GM20431 (cell line): Measurements from ENCODE around the gene GRID2IP.

Source experiments
- in situ Hi-C: fragments of 300-500 bp; cut with MseI, MboI; formaldehyde crosslinking; loops from one replicate; pipeline ENCODE4 v1.15.0; 2020; ENCODE audit warnings: low sequenced_read_pairs; ENCODE audit not compliant: unreplicated experiment

GRID2IP gene

DNA sequence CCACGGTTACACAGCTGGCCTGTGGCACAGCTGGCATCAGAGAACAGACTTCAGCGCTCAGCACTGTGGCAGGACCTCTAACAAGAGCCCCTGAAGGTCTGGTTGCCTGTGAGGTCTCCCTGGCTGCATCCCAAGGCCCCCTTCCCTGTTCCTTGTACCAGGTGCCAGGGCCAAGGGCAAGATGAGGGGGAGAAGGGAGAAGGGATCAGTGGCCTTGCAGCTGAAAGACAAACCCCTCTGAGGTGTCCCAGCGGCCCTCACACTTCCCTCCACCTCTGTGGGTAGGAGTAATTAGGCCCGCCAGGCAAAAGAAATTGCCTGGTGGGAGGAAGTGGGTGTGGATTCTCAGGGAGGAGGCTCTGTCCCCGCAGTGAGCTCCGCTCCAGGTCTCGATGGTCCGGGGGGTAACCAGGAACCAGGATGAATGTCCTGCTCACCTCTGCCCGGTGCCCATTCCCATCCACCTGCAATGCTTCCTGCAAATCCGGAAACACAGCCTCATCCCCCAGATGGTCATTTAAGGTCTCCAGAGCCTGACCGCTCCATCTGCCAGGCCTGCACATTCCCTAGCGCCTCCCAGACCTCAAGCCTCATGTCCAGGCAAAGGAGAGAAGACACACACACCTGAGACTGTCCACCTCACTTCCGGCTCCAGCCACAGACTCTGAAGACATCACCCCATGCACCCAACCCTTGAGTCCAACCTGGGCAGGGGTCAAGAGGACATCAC, 22.7 kb downstream of the GRID2IP start:
- in situ Hi-C loops: no loop called here

DNA sequence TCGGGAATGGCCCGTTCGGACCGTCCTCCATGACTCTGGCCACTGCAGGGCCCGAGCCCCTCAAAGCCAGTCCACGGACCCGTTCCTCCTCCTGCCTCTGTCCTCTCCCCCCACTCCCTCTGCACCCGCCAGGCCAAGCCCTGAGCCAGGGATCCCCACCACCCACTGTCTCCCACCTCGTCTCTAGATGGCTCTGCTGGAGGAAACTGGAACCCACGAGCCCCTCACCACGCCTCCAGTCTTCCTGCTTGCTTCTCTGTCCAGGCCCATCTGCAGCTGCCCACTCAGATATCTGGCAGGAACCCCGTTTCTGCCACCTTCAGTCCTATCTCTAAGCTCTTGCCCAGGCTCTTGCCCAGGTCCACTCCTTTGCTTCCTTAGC, 24.3 kb downstream of the GRID2IP start:
- in situ Hi-C loops: no loop called here

DNA sequence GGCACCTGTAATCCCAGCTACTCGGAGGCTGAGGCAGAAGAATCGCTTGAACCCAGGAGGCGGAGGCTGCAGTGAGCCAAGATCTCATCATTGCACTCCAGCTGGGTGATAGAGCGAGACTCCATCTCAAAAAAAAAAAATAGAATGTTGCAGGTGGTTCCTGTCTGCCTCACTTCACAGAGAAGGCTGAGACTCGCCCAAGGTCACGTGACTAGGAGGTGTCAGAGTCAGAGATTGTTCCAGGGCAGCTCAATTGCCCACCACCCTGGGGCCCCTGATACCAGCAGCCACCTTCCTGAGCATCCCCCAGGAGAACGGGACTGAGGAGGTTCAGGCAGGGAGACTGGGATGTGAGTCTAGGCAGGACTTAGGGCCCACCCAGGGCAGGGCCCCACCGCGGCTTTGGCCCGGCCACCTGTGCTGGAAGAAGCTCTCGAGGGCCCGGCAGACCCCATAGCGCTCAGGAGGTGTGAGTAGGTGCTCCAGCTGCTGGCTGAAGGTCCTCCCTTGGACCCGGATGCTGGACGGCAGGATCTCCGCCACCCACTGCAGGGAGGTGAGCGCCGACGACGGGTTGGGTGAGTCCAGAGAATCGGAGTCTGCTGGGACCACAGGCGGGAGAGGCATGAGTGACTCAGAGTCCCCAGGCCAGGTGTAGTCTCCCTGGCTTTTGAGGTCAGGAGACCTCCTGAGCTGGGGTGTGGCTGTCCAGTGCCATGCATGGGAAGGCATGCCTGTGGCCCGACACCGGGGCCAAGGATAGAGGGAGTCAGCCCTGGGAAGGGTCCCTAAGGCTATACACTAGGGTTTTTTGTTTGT, 30.9 kb downstream of the GRID2IP start:
- in situ Hi-C loops: no loop called here

DNA sequence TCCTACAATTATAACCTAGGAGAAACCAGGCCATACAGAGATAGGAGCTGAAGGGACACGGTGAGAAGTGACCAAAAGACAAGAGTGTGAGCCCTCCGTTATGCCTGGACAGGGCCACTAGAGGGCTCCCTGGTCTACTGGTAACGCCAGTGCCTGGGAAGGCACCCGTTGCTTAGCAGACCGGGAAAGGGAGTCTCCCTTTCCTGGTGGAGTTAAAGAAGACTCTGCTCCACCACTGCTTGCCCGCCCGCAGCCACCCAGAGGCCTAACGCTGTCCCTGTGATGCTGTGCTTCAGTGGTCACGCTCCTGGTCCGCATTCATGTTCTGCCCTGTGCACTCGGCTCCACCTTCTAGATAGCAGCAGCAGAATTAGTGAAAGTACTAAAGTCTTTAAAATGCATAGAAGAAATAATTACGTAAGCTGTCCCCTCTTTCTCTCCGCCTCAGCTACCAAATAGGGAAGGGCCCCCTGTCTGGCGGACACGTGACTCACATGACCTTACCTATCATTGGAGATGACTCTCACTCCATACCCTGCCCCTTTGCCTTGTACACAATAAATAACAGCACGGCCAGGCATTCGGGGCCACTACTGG, 34.8 kb downstream of the GRID2IP start:
- in situ Hi-C loops: no loop called here

DNA sequence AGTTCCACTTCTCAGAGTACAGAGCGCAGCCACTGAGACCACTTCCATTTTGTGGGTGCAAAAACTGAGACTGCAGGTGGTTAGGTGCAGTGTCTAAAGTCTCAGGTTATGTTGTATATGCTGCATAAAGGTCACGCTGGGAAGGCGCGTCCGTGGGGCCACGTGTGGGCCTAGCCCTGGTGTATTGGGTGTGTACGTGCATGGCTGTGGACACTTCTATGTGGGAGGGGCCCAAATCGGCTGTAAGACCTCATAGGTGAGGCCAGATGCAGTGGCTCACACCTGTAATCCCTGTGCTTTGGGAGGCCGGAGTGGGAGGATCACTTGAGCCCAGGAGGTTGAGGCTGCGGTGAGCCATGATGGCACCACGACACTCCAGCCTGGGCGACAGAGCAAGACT, 37.7 kb downstream of the GRID2IP start:
- in situ Hi-C loops: no loop called here

DNA sequence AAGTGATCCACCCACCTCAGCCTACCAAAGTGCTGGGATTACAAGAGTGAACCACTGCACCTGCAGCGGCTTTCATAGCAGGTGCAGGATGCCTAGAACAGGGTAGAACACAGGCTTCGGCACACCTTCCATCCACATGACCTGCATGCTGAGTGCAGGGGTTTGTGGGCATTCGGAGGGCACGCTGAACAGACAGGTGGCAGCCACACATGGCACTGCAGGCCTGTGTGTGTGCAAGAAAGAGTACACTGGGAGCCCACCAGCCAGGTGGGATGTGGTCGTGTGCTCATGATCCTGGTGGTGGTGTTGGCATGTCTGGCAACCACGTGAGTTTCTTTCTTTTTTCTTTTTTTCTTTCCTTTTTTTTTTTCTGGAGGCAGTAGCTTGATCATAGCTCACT, 38.4 kb downstream of the GRID2IP start:
- in situ Hi-C loops: no loop called here

DNA sequence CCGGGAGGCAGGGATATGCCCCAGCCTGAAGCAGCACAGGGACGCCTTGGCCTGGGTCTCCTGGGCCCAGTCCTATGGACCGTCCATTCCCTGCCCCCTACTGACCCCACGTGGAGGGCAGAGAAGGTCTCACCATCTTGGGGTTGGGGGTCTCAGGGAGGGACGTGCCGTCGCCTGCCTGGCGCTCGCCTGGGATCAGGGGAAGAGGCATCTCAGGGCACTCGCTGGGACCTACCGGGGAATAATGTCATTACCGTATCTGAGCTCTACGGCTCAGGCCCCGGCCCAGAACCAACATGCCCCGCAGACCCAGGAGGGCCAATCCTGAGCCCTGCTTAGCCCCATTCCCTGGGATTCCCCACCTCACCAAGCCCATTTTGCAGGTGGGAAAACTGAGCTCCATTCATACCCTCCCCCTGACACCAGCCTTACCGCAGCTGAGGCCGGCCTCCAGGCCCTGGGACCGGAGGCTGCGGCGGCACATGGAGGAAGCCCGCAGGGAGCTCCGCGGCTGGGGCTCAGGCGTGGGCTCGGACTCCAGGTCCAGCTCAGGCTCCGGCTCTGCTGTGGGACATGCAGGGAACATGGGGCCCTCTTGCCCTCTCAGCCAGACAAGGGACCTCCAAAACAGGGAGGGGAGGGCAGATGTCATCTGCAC, 40.7 kb downstream of the GRID2IP start:
- in situ Hi-C loops: no loop called here

DNA sequence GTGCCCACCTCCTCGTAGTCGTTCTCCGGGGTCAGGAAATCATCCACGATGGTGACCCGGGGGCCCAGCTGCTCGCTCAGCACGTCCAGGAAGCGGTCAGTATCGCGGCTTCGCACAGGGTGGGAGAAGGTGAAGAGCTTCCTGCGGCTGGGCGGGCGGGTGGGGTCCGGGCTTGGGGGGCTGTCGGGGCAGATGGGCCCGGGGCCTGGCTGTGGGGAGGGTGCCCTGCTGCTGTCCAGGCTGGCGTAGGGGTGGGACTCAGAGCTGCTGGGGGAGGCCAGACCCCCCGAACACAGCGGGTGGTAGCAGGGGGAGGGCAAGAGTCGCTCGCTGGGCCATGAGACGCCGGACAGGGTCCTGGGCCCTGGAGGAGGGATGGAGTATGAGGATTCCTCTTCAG, 42.3 kb downstream of the GRID2IP start:
- in situ Hi-C loops: no loop called here

DNA sequence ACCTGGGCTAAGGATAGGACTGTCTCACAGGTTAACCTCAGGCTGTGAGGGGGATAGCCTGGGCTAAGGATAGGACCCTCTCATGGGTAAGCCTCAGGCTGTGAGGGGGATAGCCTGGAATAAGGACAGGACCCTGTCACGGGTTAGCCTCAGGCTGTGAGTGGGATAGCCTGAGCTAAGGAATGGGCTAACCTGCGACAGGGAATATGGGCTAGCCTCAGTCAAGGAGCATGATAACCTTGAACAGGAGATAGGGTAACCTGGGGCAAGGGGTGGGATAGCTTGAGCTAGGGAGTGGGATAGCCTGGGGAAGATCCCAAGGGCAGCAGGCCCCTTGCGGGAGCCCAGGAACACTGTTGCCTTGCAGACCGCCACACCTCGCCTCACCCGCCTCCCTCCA, 42.7 kb downstream of the GRID2IP start:
- in situ Hi-C loops: no loop called here

DNA sequence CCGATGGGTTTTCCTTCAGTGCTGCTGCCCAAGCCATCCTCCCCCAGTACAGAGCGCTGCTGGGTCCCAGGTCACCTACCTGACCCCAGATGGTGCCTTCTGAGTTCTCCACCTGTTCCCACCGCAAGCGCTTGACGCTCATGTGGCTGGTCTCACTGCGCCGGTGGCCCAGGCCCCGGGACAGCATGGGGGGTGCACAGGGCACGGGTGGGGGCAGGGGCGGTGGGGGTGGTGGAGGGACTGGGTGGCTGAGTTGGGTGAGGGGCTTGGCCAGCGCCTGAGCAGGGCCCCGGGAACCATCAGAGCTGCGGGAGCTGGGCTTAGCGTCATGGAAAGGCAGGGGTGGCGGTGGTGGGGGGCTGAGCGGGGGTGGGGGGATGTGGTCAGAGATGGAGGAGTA, 43.4 kb downstream of the GRID2IP start:
- in situ Hi-C loops: no loop called here

DNA sequence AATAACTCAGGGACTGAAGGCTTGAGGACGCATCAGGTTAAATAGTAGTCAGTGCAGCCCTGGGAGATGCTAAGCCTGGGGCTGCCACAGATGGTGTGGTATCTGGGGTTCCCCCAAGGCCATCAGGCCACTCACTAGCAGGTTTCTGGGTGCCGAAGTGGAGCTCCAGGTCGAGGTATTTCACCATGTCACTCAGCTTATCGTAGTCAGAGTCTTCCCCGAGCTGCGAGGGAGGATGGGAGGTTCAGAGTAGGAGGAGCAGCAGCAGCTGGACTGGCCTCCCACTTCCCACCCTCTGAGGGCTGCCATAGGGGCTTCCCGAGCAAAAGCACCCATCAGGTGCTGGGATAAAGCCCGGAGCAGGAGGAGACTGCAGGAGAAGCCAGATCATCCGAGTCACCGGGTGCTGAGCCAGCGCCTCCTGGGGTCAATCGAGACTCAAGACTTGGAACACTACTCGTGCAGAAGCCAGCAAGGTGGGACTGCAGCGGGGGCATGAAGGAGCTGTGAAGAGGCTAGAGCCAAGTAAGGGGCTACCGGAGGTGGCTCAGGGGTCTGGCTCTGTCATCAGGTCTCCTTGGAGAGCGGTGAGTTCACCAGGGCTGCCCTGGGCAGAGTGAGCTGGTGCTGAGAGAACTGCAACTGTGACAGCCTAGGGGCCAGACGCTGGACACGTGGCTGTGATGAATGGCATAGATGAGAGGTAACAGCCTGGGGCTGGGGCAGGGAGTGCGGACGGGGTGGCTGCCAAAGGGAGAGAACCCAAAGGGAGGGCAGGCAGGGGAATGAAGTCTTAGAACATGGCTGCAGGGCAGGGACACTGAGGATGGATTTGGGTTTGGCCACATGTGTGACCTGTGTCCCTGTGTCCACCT, 45.3 kb downstream of the GRID2IP start:
- in situ Hi-C loops: no loop called here

DNA sequence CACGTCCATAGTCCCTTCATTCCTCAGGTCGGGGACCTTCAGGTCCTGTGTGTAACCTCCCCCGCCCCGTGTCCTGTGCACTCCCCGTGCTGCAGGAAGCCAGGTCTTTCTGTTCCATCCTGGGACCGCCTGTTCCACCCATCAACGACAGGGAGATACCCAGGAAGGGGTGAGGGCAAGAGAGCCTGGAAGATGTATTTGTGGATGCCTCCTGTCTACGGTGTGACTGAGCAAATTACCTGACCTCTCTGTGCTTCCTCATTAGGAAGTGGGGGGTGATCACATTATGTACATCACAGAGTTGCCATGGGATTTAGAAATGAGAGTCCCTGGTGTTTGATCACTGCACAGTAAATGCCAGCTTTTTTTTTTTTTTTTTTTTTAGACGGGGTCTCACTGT, 46.3 kb downstream of the GRID2IP start:
- in situ Hi-C loops: no loop called here

DNA sequence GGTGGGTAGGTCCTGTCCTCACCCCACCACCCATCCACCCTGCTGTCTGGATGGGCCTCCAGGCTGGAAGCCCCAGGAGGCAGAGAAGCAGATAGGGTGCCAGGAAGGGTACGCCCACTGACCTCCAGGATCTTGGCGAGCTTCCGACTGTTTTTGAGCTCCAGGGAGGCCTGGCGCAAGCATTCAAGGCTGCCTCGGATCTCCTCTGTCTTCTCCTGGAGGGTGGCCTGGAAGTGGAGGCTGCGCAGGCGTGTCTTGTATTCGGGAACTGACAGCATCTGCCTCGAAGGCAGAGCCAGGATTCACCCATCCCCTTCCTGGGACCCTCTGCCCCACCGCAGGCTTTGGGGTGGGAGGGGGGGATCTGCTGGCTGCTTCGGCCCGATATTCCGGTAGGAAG, 48.4 kb downstream of the GRID2IP start:
- in situ Hi-C loops: no loop called here

DNA sequence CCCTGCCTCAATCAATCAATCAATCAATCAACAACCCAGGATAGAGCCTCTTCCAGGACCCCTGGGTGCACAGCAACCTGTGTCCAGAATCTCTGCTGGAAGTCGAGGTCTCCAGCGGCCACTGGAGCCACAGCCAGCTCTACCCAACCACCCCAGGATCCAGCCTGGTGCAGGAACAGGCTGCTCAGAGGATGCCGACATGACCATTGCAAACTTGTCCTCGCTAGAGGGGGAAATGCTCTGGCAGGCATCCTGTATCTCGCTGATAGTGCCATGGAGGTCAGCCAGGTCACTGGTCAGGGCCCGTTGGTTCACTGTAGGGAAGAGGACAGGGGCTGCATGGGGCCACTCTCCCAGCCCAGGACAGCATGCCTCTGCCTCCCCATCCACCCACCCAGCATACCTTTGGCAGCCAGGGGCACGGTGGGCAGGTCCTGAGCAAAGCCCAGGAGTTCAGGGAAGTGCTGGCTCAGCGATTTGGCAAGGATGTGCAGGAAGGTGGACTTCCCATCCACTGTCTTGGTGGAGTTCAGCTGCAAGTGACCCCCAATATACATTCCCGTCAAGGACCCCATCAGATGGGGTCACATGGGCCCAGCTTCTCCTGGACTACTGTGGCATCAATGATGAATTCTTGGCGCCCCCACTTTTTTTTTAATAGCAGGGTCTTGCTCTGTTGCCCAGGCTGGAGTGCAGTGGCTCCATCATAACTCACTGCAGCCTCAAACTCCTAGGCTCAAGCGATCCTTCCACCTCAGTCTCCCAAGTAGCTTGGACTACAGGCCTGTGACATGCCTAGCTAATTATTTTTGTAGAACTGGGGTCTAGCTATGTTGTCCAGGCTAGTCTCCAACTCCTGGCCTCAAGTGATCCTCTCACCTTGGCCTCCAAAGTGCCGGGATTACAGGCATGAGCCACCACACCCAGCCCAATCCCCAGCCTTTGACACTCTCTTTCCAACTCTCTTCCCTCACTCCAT, 49.4 kb downstream of the GRID2IP start:
- in situ Hi-C loops: no loop called here

DNA sequence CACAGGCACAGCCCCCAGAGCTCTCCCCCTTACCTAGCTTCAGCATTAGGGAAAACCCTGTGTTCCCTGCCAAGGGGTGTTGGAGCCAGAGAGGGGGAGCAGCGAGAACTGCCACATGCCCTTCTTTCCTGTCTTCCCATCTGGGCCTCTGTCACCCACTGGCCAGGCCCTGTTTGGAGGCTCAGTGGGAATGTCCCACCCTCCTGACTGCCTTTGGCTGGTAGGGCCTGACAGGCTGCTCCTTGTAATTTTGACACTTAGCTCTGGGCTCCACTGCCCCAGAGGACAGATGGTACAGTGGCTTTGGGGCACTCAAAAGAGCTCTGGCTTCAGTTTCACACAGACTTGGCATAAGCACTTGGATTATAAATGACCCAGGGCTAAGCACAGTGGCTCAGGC, 50.6 kb downstream of the GRID2IP start:
- in situ Hi-C loops: no loop called here

DNA sequence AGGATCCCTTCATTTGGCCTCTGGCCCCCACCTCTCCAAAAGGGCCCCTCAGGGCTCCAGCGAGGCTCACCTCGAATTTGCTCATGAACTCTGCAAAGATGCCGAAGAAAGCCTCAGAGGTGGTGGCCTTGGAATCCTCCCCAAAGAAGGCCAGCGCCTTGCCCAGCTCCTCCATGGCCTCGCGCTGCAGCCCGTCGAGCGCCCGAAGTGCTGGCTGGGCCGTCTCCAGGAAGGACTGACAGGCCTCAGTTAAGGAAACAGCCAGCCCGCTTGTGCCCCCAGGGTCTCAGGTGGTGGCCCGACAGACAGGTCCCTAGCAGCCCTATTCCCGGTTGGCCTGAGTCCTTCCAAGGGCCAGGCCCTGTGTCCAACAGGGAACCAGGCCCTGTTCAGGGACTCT, 53.3 kb downstream of the GRID2IP start:
- in situ Hi-C loops: no loop called here

DNA sequence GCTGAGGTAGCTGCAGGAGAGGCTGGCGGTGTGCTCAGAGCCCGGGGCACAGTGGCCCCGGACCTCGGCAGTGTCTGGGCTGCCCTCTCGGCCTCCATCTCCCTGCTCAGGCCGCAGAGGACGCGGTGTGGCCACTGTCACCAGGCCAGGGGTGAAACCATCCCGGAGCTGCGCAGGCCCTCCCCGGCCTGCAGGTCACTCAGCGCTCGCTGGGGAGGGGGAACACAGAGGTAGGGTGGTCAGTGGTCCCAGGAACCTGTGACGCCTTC, 53.7 kb downstream of the GRID2IP start:
- in situ Hi-C loops: no loop called here

DNA sequence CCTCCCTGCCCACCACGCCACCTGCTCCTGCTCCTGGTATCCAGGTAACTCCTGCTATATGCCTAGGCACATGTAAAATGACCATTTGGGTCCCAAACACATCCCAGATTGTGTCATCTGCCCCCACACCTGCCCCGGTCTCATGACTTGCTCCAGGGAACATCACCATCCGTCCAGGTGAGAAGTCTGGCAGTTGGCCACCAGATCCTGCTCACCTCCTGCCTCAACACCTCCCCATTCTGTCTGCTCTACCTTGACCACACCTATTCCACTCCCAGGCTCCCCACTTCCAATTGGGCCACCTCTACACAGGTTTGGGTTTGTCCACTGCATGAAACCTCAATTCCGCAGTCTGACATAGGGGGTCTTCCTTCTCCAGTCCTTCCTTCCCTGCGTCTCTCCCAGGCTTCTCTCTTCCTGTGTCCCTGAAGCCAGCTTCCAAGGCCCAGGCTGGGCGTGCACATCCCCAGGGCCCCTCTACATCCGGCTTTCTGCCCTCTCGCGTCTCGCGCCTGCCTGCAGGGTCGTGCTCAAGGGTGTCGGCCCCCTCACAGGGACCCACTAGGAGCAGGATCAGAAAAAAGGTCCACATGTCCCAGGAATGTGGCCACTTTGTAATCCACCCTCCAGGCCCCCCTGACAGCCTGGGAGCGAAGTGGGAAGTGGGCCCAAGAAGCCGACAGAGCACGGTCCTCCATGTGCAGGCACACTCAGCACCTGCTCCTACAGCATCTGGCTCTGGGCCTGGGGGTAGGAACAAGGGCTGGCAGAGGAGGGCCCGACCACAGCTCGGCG, 54.2 kb downstream of the GRID2IP start:
- in situ Hi-C loops: no loop called here
